Gastrocnemius medialis (tissue), 4 donors: ENCODE data around the gene MIGA1. TPM values are rescaled to one million over a fixed set of nuclear protein-coding genes. Genes with fewer than 3 reads are reported as not detected.
A peak's percentile ranks its signal among the peaks of the same experiment; 100 is the strongest.
"Not testable (repeated sequence)": the region's sequence is repeated elsewhere in the genome, so short reads cannot be mapped to it uniquely, and the experiment has no call there.

ENCODE experiments used
- ATAC-seq, 2 donors: fragments of 150-250 bp; one replicate each; pipeline ENCODE4 v1.9.1; 2016
- DNase-seq, 2 donors: peaks; one replicate each; pipeline ENCODE4 v3.0.0-alpha.2; 2019
- H3K27ac ChIP-seq, 4 donors: fragments of 200-600 bp; sonication (generic); 1 replicate in 1 of 4; 2 replicates in 3 of 4; pipeline ENCODE4 v1.5.1; 2016 to 2018; ENCODE audit warnings: mild to moderate bottlenecking in 2 of 4, moderate library complexity in 1 of 4
- H3K27me3 ChIP-seq, 3 donors: fragments of 200-600 bp; sonication (generic) in 2 of 3; 1 replicate in 1 of 3; 2 replicates in 2 of 3; pipeline versions ENCODE4 v1.5.1 to v1.6.0; 2016 to 2019; ENCODE audit warnings: mild to moderate bottlenecking in 1 of 3, moderate library complexity in 1 of 3
- H3K36me3 ChIP-seq, 2 donors: fragments of 200-600 bp; sonication (generic) in 1 of 2; one replicate each; pipeline ENCODE4 v1.5.1; 2017 to 2018
- H3K4me1 ChIP-seq, 2 donors: fragments of 200-600 bp; sonication (generic) in 1 of 2; one replicate each; pipeline ENCODE4 v1.5.1; 2016 to 2017; ENCODE audit warnings: mild to moderate bottlenecking in 2 of 2
- H3K4me3 ChIP-seq, 4 donors: fragments of 200-600 bp; sonication (generic) in 3 of 4; 1 replicate in 1 of 4; 2 replicates in 3 of 4; pipeline ENCODE4 v1.5.1; 2016 to 2019; ENCODE audit warnings: mild to moderate bottlenecking in 2 of 4
- H3K9me3 ChIP-seq, 3 donors: fragments of 200-600 bp; sonication (generic) in 2 of 3; 1 replicate in 1 of 3; 2 replicates in 2 of 3; pipeline ENCODE4 v1.5.1; 2016 to 2019
- POLR2A ChIP-seq, 2 donors: fragments of 450-650 bp; IDR thresholded peaks; one replicate each; pipeline ENCODE4 v1.6.1; 2017; ENCODE audit warnings: antibody characterized with exemption in 2 of 2, mild to moderate bottlenecking in 2 of 2, moderate library complexity in 2 of 2
- in situ Hi-C, 4 donors: fragments of 200-750 bp; cut with MboI; loops; one replicate each; pipeline versions ENCODE4 v1.15.0 to v1.8.0; 2017; ENCODE audit warnings: low sequenced_read_pairs in 4 of 4
- intact Hi-C: fragments of 100-400 bp; cut with DNase I; formaldehyde crosslinking; loops from one replicate; pipeline ENCODE4 v1.15.1; 2023; ENCODE audit warnings: low total_unique reads
- total RNA-seq, 4 donors: library from RNA; depleted of rRNA; stranded (reverse); fragments of >200 nt; gene quantifications; one replicate each; pipeline versions ENCODE4 v1.1.0 to v1.2.3, GENCODE V29; 2016
- TF ChIP-seq, protein P1 (sequence below), 5 experiments: fragments of 450-650 bp in 3 of 5; fragments of 200-600 bp in 2 of 5; sonication (generic) in 2 of 5; IDR thresholded peaks in 4 of 5; conservative IDR thresholded peaks in 1 of 5; 1 replicate in 4 of 5; 2 replicates in 1 of 5; pipeline ENCODE4 v1.5.1; 2016 to 2019; ENCODE audit warnings: antibody characterized with exemption in 5 of 5, mild to moderate bottlenecking in 3 of 5, moderate library complexity in 3 of 5

Gene MIGA1
- total RNA-seq, 4 donors from 2014 or later: 15.0 to 21.7 (median 19.2) TPM

DNA sequence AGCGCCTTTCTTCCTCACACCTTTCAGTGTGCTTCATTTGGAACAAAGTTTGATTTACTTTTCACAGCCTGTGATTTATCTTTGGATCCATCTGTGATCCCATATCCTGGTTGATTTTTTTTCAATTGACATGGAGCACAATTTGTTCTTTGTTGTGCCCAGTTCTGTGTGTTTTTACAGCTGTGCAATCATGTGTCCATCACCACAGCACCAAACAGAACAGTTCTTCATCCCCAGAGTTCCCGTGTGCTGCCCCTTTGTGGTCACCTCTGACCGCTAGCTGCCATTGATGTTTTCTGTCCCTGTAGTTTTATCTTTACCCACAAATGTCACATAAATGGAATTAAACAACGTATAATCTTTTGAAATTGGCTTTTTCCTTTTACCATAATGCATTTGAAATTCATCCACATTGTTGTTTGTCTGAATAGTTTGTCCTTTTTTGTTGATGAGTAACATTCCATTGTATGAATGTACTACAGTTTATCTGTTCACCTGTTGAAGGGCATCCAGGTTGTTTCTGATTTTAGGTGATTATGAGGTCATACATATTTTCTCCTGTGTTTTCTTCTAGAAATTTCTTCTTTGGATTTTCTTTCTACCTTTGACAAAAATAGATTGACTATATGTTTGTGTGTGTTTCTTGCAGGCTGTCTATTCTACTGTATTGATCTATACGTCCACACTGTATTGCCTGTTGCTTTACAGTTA, 17.4 kb downstream of the MIGA1 start:
- Histone ChIP-seq H3K36me3 (peaks cover 0 to 4% of the 10 kb centered on the region in 2 donors), H3K9me3 (no peaks in the 10 kb centered on the region), H3K4me3 (no peak overlapping the region), H3K27ac (no peak overlapping the region), H3K27me3 (no peaks in the 10 kb centered on the region), H3K4me1 (no peaks in the 10 kb centered on the region)
- DNase-seq (no peak), ATAC-seq (no peak)
- TF ChIP-seq, protein P1, sequence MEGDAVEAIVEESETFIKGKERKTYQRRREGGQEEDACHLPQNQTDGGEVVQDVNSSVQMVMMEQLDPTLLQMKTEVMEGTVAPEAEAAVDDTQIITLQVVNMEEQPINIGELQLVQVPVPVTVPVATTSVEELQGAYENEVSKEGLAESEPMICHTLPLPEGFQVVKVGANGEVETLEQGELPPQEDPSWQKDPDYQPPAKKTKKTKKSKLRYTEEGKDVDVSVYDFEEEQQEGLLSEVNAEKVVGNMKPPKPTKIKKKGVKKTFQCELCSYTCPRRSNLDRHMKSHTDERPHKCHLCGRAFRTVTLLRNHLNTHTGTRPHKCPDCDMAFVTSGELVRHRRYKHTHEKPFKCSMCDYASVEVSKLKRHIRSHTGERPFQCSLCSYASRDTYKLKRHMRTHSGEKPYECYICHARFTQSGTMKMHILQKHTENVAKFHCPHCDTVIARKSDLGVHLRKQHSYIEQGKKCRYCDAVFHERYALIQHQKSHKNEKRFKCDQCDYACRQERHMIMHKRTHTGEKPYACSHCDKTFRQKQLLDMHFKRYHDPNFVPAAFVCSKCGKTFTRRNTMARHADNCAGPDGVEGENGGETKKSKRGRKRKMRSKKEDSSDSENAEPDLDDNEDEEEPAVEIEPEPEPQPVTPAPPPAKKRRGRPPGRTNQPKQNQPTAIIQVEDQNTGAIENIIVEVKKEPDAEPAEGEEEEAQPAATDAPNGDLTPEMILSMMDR (IDR thresholded peaks at IDR 0.05 in 4 of 5, conservative IDR thresholded peaks at IDR 0.05 in 1 of 5): no peak
- TF ChIP-seq POLR2A (IDR thresholded peaks at IDR 0.05): no peak
- intact Hi-C loops (no loop called here), in situ Hi-C loops (no loop called here)

DNA sequence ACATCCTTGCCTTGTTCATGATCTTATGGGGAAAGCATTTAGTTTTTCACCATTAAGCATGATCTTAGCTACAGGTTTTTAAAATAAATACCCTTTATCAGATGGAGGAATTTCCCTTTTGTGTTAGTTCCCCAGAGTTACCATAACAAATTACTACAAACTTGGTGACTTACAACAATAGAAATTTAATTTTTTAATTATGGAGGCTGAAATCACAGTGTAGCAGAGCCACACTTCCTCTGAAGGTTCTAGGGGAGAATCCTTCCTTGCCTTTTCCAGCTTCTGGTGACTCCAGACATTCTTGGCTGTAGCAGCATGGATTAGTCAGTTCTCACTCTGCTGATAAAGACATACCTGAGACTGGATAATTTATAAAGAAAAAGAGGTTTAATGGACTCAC, 18.5 kb downstream of the MIGA1 start:
- H3K9me3 ChIP-seq: no peaks in the 10 kb centered on the region
- no peak overlapping the region for H3K4me3 ChIP-seq
- TF ChIP-seq, protein P1 (IDR thresholded peaks at IDR 0.05 in 4 of 5, conservative IDR thresholded peaks at IDR 0.05 in 1 of 5): no peak
- no peak for TF ChIP-seq POLR2A (IDR thresholded peaks at IDR 0.05)
- no peak for DNase-seq
- H3K27me3 ChIP-seq: no peaks in the 10 kb centered on the region
- ATAC-seq: no peak
- H3K4me1 ChIP-seq: no peaks in the 10 kb centered on the region
- no peak overlapping the region for H3K27ac ChIP-seq
- intact Hi-C loops: no loop called here
- in situ Hi-C loops: no loop called here
- peaks cover 0 to 16% of the 10 kb centered on the region in 2 donors for H3K36me3 ChIP-seq

DNA sequence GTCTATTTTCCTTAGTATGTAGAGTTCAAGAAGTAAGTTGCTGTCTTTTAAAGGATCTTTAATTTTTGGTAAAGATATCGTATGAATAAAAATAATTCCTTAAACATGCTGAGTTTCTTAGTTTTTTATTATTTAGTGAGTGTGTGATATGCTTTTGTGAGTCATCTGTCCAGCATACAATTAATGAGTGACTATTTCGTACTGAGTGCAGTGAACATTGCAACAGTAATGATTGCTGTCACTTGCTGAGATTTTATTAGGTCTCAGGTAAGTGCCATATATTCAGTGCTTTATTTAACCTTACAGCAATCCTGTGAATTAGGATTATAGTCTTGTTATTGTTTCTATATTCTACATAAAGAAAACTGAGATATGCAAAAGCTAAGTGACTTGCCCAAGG, 22.6 kb downstream of the MIGA1 start:
- no peak for DNase-seq
- TF ChIP-seq POLR2A (IDR thresholded peaks at IDR 0.05): no peak
- TF ChIP-seq, protein P1 (IDR thresholded peaks at IDR 0.05 in 4 of 5, conservative IDR thresholded peaks at IDR 0.05 in 1 of 5): no peak
- no peaks in the 10 kb centered on the region for H3K27me3 ChIP-seq
- no peak overlapping the region for H3K27ac ChIP-seq
- H3K36me3 ChIP-seq: peaks cover 0 to 23% of the 10 kb centered on the region in 2 donors
- no peak for ATAC-seq
- H3K4me1 ChIP-seq: no peaks in the 10 kb centered on the region
- no peak overlapping the region for H3K4me3 ChIP-seq
- intact Hi-C loops (no loop called here), in situ Hi-C loops (loop anchor here in 1 of 4 donors (25.0 kb wide), 1 partner anchor 310 kb away; no protein-coding TSS in a partner anchor)
- H3K9me3 ChIP-seq: no peaks in the 10 kb centered on the region

DNA sequence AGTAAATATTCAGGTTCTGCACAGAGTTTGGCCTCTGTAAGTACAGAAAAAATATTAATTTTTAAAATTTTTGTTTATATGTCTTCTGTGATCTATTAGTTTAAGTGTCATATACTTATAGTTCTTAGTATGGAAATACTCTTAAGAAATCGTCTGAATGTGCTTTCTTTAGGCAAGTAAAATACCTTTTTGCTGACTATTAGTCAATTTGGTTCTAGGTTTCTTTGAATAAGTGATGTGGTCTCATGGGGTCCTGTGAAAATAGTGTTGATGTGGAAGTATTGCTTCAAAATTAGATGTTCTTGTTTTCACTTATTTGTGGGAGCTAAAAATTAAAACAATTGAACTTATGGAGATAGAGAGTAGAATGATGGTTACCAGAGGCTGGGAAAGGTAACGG, 23.9 kb downstream of the MIGA1 start:
- in situ Hi-C loops: loop anchor here in 1 of 4 donors (25.0 kb wide), 1 partner anchor 309 kb away; no protein-coding TSS in a partner anchor
- TF ChIP-seq POLR2A (IDR thresholded peaks at IDR 0.05): no peak
- TF ChIP-seq, protein P1 (IDR thresholded peaks at IDR 0.05 in 4 of 5, conservative IDR thresholded peaks at IDR 0.05 in 1 of 5): no peak
- DNase-seq (no peak), ATAC-seq (no peak)
- Histone ChIP-seq H3K4me1 (no peaks in the 10 kb centered on the region), H3K36me3 (peaks cover 0 to 36% of the 10 kb centered on the region in 2 donors), H3K4me3 (no peak overlapping the region), H3K9me3 (no peaks in the 10 kb centered on the region), H3K27ac (no peak overlapping the region), H3K27me3 (no peaks in the 10 kb centered on the region)
- intact Hi-C loops: no loop called here

DNA sequence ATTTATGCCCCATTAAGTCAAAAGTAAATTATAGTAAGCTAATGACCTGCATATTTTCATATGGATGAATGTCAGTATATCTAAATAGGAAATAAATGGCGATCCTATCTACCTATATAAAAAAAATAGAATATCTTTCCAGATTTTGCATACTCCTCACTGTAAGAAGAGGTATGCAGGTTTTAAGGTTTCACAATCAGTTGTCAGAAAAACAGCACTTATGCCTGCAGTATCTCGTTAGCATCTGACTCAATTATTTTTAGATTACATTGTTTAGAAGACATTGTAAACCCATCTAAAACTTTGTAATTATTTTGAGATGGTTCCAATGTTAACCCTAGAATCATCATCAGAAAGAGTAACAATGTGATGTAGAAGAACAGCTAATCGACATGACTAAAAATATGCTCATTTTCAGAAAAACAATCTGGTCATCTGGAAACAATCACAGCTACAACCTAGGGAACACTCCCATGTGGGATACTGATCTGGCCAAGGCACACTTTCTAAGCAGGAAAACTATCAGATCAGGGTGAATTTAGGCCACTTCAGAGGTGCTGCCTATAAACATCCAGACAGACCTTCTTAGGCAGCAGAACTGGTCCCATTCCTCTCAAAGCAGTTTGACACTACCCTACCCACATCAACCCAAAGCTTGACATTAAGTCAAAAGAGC, 30.5 kb downstream of the MIGA1 start:
- H3K4me3 ChIP-seq, DNase-seq, intact Hi-C loops, H3K9me3 ChIP-seq, H3K27me3 ChIP-seq, H3K27ac ChIP-seq, H3K4me1 ChIP-seq: not testable (repeated sequence)
- H3K36me3 ChIP-seq: peaks cover 0 to 36% of the 10 kb centered on the region in 2 donors
- in situ Hi-C loops: loop anchor here in 1 of 4 donors (25.0 kb wide), 1 partner anchor 302 kb away; no protein-coding TSS in a partner anchor
- peak in 1 of 2 donors; percentile 25 for ATAC-seq

DNA sequence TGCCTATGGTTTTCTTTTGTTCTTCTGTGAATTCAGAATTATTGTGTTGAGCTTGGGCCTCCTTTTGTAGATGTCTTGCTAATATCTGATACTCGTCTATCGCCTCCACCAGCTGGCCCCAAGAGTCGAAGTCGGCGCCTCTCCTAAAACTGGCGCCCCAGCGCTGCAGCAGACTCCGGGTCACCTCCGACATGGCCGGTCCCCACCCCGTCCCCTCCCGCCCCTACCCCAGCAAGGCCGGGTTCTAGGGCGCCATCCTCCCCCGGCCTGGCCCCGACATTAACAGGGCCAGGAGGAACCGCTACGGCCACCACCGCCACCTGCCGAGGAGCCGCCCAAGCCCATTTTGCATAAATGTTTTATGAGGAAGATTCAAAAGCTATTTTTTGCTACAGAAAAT, 32.1 kb downstream of the MIGA1 start:
- DNase-seq, H3K4me3 ChIP-seq, H3K27ac ChIP-seq, H3K9me3 ChIP-seq, H3K27me3 ChIP-seq, H3K4me1 ChIP-seq, intact Hi-C loops: not testable (repeated sequence)
- H3K36me3 ChIP-seq: peaks cover 0 to 42% of the 10 kb centered on the region in 2 donors
- peak; percentile 50 to 63 for ATAC-seq
- in situ Hi-C loops: loop anchor here in 1 of 4 donors (25.0 kb wide), 1 partner anchor 301 kb away; no protein-coding TSS in a partner anchor
